Stomach (tissue), 9 donors: Measurements from ENCODE around the gene FUS. TPM values are rescaled to one million over a fixed set of nuclear protein-coding genes. Genes with fewer than 3 reads are reported as not detected.
"Not testable (repeated sequence)": the region's sequence is repeated elsewhere in the genome, so short reads cannot be mapped to it uniquely, and the experiment has no call there.

Experiments
- DNase-seq, 2 donors: peaks; one replicate each; pipeline versions ENCODE4 v3.0.0 to v3.0.0-alpha.2; 2013 to 2019
- H3K27ac ChIP-seq, 5 donors: fragments of 200-600 bp in 4 of 5; sonication (generic) in 4 of 5; one replicate each; pipeline ENCODE4 v1.5.1; 2013 to 2019; ENCODE audit warnings: mild to moderate bottlenecking in 1 of 5, moderate library complexity in 1 of 5
- H3K27me3 ChIP-seq, 3 donors: fragments of 200-600 bp; sonication (generic); one replicate each; pipeline ENCODE4 v1.5.1; 2017 to 2019; ENCODE audit warnings: mixed run types in 1 of 3
- H3K36me3 ChIP-seq, 4 donors: fragments of 200-600 bp; sonication (generic); 1 replicate in 3 of 4; 2 replicates in 1 of 4; pipeline ENCODE4 v1.5.1; 2016 to 2019
- H3K4me1 ChIP-seq, 4 donors: fragments of 200-600 bp; sonication (generic); one replicate each; pipeline ENCODE4 v1.5.1; 2016 to 2019
- H3K4me3 ChIP-seq, 4 donors: fragments of 200-600 bp; sonication (generic) in 3 of 4; one replicate each; pipeline ENCODE4 v1.5.1; 2016 to 2019; ENCODE audit warnings: mild to moderate bottlenecking in 1 of 4
- H3K9me3 ChIP-seq, 4 donors: fragments of 200-600 bp; sonication (generic); one replicate each; pipeline ENCODE4 v1.5.1; 2016 to 2019
- CTCF ChIP-seq, 7 experiments: fragments of 450-650 bp in 4 of 7; fragments of 200-600 bp in 3 of 7; sonication (generic) in 3 of 7; IDR thresholded peaks; one replicate each; pipeline ENCODE4 v1.5.1; 2016 to 2019; ENCODE audit warnings: antibody characterized with exemption in 7 of 7, control low read depth in 2 of 7, mild to moderate bottlenecking in 1 of 7
- EP300 ChIP-seq: sonication (generic); formaldehyde crosslinking; IDR thresholded peaks from one replicate; pipeline ENCODE4 v1.6.1; 2017; ENCODE audit warnings: antibody characterized with exemption
- POLR2A ChIP-seq, 4 donors: fragments of 450-650 bp; IDR thresholded peaks; one replicate each; pipeline ENCODE4 v1.6.1; 2016; ENCODE audit warnings: antibody characterized with exemption in 4 of 4, control low read depth in 2 of 4, mild to moderate bottlenecking in 1 of 4, moderate library complexity in 1 of 4
- POLR2AphosphoS5 ChIP-seq, 3 donors: sonication (generic); formaldehyde crosslinking; IDR thresholded peaks; one replicate each; pipeline ENCODE4 v1.6.1; 2016; ENCODE audit warnings: antibody characterized with exemption in 3 of 3
- WGBS, 5 donors: extraction: QIAGEN DNeasy Blood & Tissue Kit in 3 of 5; methylation state at CpG; one replicate each; pipeline versions ENCODE4 v1.1.5 to v1.1.7; 2013 to 2018; 5-methylcytosine and 5-hydroxymethylcytosine counted together
- intact Hi-C: fragments of 100-400 bp; cut with DNase I; formaldehyde crosslinking; loops from one replicate; pipeline ENCODE4 v1.15.1; 2023; ENCODE audit warnings: low total_unique reads
- polyA plus RNA-seq, 3 donors: library from polyadenylated mRNA; stranded (reverse); fragments of 200-250 nt; gene quantifications; one replicate each; pipeline ENCODE4 v1.2.3, GENCODE V29; 2013
- total RNA-seq, 5 donors: library from RNA; depleted of rRNA; stranded (reverse); fragments of >200 nt; gene quantifications; one replicate each; pipeline versions ENCODE4 v1.1.0 to v1.2.3, GENCODE V29; 2014 to 2016
- donor health status: healthy with polysubstance abuse.
- donor health status: Bipolar disorder and iron deficiency.
- donor health status: healthy.

The FUS gene
- total and polyA plus RNA-seq, 8 donors, result 41.1 to 175 (median 122) TPM

GRCh38 chr16:31138621-31139578 is 41.0 kb upstream of the FUS start:
- Histone ChIP-seq H3K27ac (peak overlapping the region; percentile 81 to 93 (median 88)), H3K36me3 (no peaks in the 10 kb centered on the region), H3K9me3 (no peaks in the 10 kb centered on the region), H3K4me1 (peaks cover 25 to 70% (median 51%) of the 10 kb centered on the region in 4 donors), H3K27me3 (peaks cover 0 to 7% (median 0%) of the 10 kb centered on the region in 3 donors), H3K4me3 (no peak overlapping the region)
- 31 to 51% (median 38%) methylated on average over 23 to 27 of the region's 27 CpGs for WGBS, 5 donors
- TF ChIP-seq POLR2AphosphoS5 (IDR thresholded peaks at IDR 0.05), result peak in 2 of 3 donors; percentile 63 to 83
- no peak for TF ChIP-seq EP300
- DNase-seq, result peak; percentile 91 to 94
- intact Hi-C loops, result no loop called here

- 85 to 90% (median 88%) methylated on average over 9 of the region's 9 CpGs for WGBS, 5 donors
- peak overlapping the region; percentile 73 to 93 (median 88) for H3K27ac ChIP-seq
- H3K9me3 ChIP-seq, H3K27me3 ChIP-seq, intact Hi-C loops, DNase-seq, H3K36me3 ChIP-seq: not testable (repeated sequence)
- H3K4me3 ChIP-seq, result peak overlapping the region in 1 of 4 donors; percentile 57
- peaks cover 24 to 58% (median 43%) of the 10 kb centered on the region in 4 donors for H3K4me1 ChIP-seq
These were observed 38.9 kb upstream of the FUS start for GRCh38 chr16:31141071-31141469.

- Histone ChIP-seq H3K36me3 (no peaks in the 10 kb centered on the region), H3K27ac (peak overlapping the region; percentile 73 to 93 (median 88)), H3K4me1 (peaks cover 24 to 52% (median 37%) of the 10 kb centered on the region in 4 donors), H3K9me3 (no peaks in the 10 kb centered on the region), H3K4me3 (peak overlapping the region; percentile 14 to 57 (median 31)), H3K27me3 (peaks cover 0 to 5% (median 0%) of the 10 kb centered on the region in 3 donors)
- no peak for DNase-seq
- 10 to 26% (median 21%) methylated on average over 9 to 10 of the region's 10 CpGs for WGBS, 5 donors
- TF ChIP-seq CTCF (IDR thresholded peaks at IDR 0.05) (no peak), EP300 (no peak), POLR2A (IDR thresholded peaks at IDR 0.05) (no peak), POLR2AphosphoS5 (IDR thresholded peaks at IDR 0.05) (no peak)
- intact Hi-C loops, result no loop called here
These were observed 38.3 kb upstream of the FUS start for GRCh38 chr16:31141489-31142108.

GRCh38 chr16:31142109-31143010 is 37.6 kb upstream of the FUS start:
- TF ChIP-seq POLR2AphosphoS5 (IDR thresholded peaks at IDR 0.05), result peak in 2 of 3 donors; percentile 84 to 89
- no peak for TF ChIP-seq POLR2A (IDR thresholded peaks at IDR 0.05)
- no peak for TF ChIP-seq EP300
- peak in 6 of 7 experiments; percentile 67 to 99 (median 98) for TF ChIP-seq CTCF (IDR thresholded peaks at IDR 0.05)
- peak overlapping the region; percentile 86 to 93 (median 91) for H3K27ac ChIP-seq
- no peaks in the 10 kb centered on the region for H3K9me3 ChIP-seq
- H3K27me3 ChIP-seq, result peaks cover 0 to 13% (median 0%) of the 10 kb centered on the region in 3 donors
- DNase-seq, result peak; percentile 99 to 100
- 1 to 8% (median 2%) methylated on average over 35 to 89 of the region's 89 CpGs for WGBS, 5 donors
- H3K4me3 ChIP-seq, result peak overlapping the region; percentile 53 to 59 (median 56)
- intact Hi-C loops, result no loop called here
- H3K36me3 ChIP-seq, result no peaks in the 10 kb centered on the region
- peaks cover 24 to 50% (median 36%) of the 10 kb centered on the region in 4 donors for H3K4me1 ChIP-seq
